Forelimb muscle (tissue), 1 donor: ENCODE data around the gene PIGN. TPM values are rescaled to one million over a fixed set of nuclear protein-coding genes. Genes with fewer than 3 reads are reported as not detected.

Experiments
- DNase-seq: peaks from one replicate; pipeline ENCODE4 v3.0.0-alpha.2; 2013; ENCODE audit warnings: low read depth
- polyA plus RNA-seq: library from polyadenylated mRNA; unstranded; fragments of 120-200 nt; gene quantifications from one replicate; pipeline ENCODE4 v1.2.1, GENCODE V29; 2013; ENCODE audit not compliant: insufficient read length

The PIGN gene, protein sequence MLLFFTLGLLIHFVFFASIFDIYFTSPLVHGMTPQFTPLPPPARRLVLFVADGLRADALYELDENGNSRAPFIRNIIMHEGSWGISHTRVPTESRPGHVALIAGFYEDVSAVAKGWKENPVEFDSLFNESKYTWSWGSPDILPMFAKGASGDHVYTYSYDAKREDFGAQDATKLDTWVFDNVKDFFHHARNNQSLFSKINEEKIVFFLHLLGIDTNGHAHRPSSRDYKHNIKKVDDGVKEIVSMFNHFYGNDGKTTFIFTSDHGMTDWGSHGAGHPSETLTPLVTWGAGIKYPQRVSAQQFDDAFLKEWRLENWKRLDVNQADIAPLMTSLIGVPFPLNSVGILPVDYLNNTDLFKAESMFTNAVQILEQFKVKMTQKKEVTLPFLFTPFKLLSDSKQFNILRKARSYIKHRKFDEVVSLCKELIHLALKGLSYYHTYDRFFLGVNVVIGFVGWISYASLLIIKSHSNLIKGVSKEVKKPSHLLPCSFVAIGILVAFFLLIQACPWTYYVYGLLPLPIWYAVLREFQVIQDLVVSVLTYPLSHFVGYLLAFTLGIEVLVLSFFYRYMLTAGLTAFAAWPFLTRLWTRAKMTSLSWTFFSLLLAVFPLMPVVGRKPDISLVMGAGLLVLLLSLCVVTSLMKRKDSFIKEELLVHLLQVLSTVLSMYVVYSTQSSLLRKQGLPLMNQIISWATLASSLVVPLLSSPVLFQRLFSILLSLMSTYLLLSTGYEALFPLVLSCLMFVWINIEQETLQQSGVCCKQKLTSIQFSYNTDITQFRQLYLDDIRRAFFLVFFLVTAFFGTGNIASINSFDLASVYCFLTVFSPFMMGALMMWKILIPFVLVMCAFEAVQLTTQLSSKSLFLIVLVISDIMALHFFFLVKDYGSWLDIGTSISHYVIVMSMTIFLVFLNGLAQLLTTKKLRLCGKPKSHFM
- 17.4 TPM for polyA plus RNA-seq

DNA sequence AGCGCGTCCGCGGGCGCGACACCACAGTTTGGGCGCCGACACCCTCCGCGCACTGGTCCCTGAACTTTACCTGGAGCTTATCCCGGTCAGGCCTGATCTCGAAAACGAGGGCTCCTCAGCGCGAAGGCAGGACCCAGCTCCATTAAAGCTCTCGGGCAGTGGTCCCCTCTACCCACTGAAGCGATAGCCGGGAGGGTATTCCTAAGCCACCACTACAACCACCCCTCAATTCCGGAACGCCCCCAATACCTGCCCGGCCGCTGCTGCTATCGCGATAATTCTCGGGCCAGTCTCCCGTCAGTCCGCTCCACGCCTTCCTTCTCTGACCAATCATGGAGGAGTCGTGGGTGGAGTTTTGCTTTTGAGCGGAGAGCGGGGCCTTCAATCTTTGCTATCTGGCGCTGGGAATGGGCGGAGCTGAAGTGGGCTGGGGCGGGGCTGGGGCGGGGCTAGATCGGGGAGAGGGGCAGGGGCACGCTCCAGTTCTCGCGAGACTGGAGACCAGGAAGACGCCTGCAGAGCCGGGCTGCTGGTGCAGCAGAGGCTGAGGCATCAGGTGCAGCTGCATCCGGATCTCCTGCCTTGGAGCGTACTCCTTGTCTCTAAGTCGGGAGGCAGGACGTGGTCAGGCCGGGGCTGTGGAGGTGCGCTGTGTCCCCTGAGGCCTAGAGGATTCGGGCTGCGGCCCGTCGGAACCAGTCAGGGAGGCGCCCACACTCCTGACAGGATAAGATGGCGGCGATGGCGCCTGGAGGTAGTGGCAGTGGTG, at the start of gene PIGN, which contains the start of gene RELCH:
Gene PIGN, minus strand, starts transcription at position 283 of the 769 bp plus-strand sequence. CDS start 25,703 bp downstream, outside the sequence.
Gene RELCH, plus strand, starts transcription at position 482 of the 769 bp plus-strand sequence. Its CDS starts 251 bp downstream, at position 733.
- peak; percentile 96 for DNase-seq

- no peak for DNase-seq
Observed at GRCh38 chr18:62236252-62236651, 49.4 kb upstream of the PIGN start.

DNA sequence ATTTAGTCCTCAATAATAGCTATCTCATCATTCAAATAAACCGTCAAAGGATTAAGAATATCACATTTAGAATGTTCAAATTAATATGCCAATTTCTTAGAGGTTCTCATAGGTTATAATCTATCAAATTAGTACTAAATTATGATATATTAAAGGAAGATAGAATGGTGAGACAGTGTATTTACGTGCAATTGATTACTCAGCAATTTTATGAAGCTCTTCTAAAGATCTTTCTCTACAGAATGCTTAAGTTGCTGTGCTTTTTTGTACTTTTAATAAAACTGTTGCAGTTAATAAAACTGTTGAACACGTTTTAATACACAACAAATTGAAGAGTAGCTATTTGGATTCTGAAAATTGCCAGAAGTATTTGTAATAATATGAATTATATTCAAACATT, 39.2 kb upstream of the PIGN start:
- DNase-seq = no peak

DNA sequence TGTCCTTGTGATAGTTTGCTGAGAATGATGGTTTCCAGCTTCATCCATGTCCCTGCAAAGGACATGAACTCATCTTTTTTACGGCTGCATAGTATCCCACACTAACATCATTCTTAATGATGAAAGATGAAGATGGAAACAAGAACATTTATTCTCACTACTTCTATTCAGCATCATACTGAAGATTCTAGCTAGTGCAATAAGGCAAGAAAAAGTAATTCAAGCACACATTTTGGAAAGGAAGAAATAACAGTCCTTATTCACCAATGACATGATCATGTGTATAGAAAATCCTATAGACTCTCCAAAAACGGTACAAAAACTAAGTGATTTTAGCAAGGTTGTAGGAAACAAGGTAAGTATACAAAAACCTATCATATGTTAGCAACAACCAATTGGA, 37.4 kb upstream of the PIGN start:
- DNase-seq = no peak

DNA sequence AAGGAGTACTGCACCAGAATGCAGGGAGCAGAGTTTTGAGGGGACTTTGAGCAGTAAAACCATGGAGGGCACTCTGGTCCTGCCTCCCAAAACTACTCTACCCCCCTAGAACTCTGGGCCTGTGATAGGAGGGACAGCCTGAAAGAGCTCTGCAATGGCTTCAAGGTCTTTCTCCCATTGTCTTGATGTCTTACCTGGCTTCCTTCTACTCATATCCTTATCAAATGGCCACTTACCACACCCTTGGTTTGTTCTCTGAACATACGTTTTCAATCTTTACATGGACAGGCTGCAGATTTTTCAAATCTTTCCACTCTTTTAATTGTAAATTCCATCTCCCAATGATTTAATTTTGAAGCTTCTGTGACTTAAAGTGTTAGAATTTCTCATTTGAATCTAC, 27.9 kb upstream of the PIGN start:
- DNase-seq = no peak

DNA sequence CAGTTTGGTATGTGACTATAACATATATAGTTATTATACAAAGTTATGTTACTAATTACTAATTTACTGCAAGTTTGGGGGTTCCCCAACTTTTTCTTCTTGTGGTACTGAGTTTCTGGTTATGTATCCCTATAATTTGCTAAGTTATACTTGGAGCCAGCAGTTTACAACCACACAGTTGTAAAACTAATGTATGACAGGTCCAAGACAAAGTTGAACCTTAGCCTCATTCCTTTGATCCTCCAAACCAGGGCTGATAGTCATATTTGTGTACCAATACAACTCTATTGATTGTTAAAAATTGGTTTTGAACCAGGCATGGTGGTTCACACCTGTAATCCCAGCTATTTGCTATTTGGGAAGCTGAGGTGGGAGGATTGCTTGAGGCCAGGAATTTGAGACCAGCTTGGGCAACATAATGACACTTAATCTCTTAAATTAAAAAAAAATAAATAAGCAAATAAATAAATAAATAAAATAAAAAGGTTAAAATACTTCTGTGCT, 24.5 kb upstream of the PIGN start:
- no peak for DNase-seq

GRCh38 chr18:62210138-62210537, 23.3 kb upstream of the PIGN start:
- DNase-seq = no peak

DNA sequence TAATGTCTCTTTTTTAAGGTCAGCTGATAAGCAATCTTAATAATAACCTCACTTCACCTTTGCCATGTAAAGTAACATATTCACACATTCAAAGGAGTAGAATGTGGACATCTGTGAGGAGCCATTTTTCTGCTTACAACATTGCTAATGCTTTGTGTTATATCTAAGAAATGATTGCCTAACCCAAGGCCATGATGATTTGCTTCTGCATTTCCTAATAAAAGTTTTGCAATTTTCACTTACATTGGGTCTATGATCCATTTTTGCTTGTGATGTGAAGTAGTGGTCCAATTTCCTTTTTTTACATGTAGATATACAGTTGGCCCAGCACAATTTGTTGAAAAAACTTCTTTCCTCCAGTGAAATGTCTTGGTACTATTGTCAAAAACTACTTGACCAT, 22.2 kb upstream of the PIGN start:
- DNase-seq = no peak

DNA sequence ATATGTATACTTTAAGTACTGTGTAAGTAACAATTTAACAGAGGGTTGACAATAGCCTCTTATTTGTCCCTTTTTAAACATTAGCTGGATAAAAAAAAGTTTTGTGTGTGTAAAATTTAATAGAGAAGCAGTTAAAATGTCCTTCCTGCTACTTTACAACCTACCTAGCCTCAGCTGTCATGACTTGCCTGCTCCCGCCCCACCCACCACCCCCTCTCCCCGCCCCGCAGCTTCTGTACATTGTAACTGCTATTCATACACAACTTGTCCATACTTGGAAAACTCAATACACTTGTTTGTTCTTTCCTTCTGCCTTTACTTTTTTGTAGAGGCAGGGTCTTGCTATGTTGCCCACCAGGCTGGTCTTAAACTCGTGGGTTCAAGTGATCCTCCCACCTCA, 19.7 kb upstream of the PIGN start:
- no peak for DNase-seq

DNA sequence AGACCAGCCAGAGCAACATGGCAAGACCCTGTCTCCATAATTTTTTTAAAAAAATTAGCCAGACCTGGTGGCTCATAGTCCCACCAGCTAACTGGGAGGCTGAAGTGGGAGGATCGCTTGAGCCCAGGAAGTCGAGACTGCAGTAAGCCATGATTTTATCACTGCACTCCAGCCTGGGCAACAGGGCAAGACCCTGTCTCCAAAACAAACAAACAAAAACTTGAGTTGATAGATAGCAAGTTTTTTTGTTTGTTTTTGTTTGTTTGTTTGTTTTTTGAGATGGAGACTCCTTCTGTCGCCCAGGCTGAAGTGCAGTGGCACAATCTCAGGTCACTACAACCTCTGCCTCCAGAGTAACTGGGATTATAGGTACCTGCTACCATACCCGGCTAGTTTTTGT, 19.0 kb upstream of the PIGN start:
- no peak for DNase-seq

GRCh38 chr18:62201870-62202269, 15.0 kb upstream of the PIGN start:
- DNase-seq = no peak

GRCh38 chr18:62200121-62200914, 13.5 kb upstream of the PIGN start:
- DNase-seq = no peak

- no peak for DNase-seq
Observed at GRCh38 chr18:62199629-62200028, 12.8 kb upstream of the PIGN start.

DNA sequence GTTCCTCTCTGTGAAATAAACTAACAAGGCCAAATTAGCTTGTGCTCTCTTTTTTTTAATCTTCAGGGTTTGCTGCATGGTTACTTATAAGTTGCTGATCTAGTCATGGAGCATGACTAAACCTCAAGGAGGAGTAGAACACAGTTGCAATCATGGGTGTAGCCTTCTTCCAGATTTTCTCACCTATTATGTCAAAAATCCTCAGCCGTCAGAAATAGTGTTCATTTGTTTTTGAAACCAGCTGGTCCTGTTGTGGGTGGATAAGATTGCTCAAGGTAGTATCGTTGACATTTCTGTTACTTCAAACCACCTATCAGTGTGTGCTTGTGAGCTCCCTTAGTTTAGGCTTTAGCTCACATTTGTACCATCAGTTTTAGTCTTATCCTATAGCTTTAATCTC, 11.4 kb upstream of the PIGN start:
- no peak for DNase-seq

DNA sequence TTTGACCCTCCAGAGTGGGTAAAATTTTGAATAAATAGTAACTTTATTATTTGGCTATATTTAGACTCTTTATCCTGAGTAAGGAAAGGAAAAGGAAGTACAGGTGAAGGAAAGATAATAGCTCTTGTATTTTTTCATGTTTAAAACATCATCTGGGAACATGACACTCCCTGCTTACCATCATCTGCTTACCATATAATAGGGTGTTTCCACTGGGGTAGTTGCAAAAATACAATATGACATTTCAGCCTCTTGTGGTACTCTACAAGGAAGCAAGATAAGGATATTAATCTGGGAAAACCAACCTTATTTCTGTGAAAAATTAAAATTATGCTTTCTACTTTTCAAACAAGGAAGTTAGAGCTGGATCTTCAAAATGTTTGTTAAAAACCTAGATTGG, 10.1 kb upstream of the PIGN start:
- no peak for DNase-seq

DNA sequence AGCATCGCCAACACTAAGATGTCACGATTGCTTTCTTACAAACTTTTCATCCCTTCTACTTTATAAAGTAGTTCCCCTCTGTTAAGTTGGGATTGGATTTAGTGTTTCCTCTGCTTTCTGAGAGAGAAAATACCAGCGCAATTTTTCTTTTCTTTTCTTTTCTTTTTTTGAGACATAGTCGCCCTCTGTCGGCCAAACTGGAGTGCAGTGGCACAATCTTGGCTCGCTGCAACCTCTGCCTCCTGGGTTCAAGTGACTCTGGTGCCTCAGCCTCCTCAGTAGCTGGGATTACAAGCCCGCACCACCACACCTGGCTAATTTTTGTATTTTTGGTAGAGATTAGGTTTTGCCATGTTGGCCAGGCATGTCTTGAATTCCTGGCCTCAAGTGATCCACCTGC, 9.2 kb upstream of the PIGN start:
- DNase-seq = no peak

GRCh38 chr18:62189208-62189607, 2.4 kb upstream of the PIGN start:
- DNase-seq = no peak

GRCh38 chr18:62187543-62188510, 971 bp upstream of the PIGN start:
- DNase-seq = no peak

DNA sequence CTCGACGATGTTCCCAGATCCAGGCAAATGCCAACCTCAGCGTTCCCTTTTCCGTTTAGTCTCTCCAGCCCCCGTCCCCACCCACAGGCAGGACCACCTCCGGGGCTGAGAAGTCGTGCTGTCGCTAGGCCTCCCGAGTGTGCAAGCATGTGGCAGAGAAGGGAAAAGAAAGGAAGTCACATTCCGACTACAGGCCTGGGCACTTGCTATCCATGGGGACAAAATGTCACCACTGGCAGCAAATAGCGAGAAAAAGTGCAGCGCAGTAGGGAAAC, 420 bp downstream of the PIGN start:
- DNase-seq = no peak
